ENCODE data around the gene PRAMEF5.
"Not testable (repeated sequence)": the region's sequence is repeated elsewhere in the genome, so short reads cannot be mapped to it uniquely, and the experiment has no call there.

The PRAMEF5 gene

DNA sequence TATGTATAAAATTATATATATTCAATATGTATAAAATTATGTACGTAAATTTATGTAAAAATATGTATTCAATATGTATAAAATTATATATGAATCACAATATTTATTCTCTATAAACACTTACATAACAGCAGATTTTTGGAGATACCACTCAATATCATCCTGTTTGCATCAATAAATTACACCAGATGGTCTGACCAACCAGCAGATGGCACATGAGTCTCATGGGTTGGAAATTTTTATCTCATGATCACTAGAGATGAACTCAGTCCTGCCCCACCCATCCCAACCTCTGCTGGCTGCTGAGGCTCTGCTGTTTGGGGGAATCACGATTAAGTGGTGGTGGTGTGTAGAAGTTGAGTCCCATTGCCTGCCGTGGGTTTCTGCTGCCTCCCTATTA lies 25.6 kb downstream of the PRAMEF5 start:
- DNase-seq: not testable (repeated sequence)

DNA sequence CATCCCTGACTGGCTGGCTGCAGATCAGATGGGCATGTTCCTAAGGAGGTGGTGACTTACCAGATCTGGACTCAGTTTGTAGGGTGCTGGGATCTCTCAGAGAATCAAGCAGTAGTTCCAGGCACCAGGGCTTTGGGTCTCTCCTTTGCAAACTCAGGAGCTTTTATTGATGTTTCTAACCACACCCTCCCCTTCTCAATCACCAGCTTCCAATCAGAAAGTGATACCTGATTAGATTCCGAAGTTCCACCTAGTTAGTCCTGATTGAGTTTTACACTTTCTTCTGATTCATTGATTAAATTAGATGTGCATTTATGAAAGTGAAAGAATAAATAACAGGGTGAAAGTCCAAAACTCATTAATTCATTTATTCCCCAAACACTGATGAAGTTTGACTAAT lies 31.0 kb downstream of the PRAMEF5 start, which contains the start of gene PRAMEF8:
PRAMEF8 (minus strand) TSS at position 101 of the 400 bp plus-strand sequence. CDS start 1,046 bp downstream, outside the sequence.
- DNase-seq: not testable (repeated sequence)

DNA sequence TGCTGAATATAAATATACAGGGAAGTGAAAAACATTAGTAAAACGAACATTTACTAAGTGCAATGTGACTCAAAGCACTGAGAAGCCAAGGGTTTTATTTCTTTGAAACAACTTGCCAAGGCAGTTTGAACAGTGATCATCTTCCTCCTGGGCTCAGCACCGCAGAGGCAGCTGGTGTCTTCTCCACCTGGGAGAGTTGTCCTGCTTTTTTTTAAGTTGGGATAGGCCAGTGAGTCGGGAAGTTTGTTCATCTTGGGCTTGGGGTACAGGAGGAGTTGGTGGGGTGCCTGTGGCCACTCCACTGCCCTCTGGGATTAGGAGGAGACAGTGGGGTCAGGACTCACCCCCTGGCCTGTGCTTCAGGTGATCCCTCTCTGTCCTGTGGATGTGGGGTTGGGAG lies 35.0 kb downstream of the PRAMEF5 start:
- not testable (repeated sequence) for DNase-seq

DNA sequence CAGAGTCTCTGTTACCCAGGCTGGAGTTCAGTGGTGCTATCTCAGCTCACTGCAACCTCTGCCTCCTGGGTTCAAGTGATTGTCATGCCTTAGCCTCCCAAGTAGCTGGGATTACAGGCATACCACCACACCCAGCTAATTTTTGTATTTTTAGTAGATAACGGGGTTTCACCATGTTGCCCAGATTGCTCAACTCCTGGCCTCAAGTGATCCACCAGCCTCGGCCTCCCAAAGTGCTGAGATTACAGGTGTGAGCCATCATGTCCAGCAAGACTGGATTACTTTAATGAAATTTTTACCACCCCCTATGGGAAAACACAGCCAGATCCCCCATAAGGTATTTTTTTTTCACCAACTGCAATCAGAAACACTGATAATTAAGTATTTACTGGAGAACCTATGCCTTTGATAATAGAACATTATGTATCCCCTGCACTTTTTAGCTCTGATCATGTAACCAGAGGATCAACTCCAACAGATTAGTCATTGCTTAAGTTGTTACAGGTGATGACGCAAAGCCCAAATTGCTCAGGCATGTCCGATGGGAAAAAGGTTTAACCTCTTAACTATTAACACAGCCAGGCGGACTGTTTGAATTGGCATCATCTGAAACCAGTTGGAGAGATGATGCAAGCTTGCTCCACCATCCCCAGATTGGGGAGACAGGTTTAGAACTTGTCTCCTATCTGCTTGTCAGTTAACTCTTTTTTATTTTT lies 43.4 kb downstream of the PRAMEF5 start:
- not testable (repeated sequence) for DNase-seq

DNA sequence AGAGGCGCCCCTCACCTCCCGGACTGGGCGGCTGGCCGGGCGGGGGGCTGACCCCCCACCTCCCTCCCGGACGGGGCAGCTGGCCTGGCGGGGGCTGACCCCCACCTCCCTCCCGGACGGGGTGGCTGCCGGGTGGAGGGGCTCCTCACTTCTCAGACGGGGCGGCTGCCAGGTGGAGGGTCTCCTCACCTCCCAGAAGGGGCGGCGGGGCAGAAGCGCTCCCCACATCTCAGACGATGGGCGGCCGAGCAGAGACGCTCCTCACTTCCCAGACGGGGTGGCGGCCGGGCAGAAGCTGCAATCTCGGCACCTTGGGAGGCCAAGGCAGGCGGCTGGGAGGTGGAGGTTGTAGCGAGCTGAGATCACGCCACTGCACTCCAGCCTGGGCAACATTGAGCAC lies 44.7 kb downstream of the PRAMEF5 start:
- DNase-seq: not testable (repeated sequence)

DNA sequence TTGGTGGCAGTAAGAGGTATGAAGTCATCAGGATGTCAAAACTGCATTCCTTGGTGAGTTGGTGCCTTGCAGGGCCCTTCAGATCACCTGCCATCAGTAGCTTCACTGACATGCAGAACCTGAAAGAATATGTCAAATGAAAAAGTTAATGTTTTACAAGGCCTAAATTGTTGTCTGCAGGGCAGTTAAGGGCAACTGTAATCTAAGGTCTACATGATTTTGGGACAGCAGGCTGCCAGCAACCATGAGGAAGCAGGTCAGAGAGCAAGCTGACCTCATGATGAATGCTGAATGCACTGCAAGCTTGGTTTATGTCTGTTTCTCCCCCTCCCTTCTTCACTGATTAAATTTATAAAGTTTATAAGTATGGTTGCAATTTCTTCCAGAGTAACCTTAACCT lies 48.2 kb downstream of the PRAMEF5 start:
- not testable (repeated sequence) for DNase-seq

DNA sequence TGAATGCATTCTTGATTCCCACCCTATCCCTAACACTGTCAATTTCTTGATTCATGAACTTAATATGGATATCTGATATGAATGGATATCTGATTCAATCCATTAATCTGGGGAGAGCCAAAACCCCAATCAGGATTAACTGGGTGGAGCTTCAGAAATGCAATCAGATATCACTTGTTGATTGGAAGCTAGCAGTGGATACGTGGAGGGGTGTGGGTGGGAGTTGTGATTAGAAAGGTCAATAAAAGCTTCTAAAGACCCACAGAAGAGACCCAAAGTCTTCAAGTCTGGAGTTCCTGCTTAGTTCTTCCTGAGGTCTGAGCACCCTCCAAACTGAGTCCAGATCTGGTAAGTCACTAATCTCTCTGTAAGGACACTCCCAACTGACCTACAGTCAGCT lies 49.2 kb downstream of the PRAMEF5 start, which contains the start of gene PRAMEF33:
PRAMEF33 (plus strand) TSS at position 301 of the 400 bp plus-strand sequence. CDS start 2,416 bp downstream, outside the sequence.
- DNase-seq: not testable (repeated sequence)
